ENCODE results near the gene MACROH2A1. TPM values are rescaled to one million over a fixed set of nuclear protein-coding genes. Genes with fewer than 3 reads are reported as not detected.

Gene MACROH2A1
- polyA plus RNA-seq, 2 of the 4 experiments (the other 2 are of a cell fraction): 158 to 172 TPM

DNA sequence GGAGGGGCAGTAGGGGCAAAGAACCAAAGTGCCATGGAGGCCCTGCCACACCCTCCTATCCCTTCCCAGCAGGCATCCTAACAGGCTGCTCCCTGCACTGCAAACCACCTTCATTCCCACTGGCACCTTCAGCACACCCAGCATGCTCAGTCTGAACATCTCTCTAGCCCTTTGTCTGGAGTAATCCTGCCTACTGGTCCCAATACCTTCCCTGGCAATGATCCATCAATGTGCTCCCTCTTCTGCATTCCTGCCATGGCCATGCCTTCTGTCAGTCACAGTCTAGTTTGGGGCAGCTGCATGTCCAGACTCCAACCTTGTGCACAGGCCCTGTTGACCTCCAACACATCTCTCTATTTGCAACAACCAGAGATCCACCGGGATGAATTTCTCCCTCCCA lies 4.9 kb downstream of the MACROH2A1 start (continued):
- TF ChIP-seq, protein P1, sequence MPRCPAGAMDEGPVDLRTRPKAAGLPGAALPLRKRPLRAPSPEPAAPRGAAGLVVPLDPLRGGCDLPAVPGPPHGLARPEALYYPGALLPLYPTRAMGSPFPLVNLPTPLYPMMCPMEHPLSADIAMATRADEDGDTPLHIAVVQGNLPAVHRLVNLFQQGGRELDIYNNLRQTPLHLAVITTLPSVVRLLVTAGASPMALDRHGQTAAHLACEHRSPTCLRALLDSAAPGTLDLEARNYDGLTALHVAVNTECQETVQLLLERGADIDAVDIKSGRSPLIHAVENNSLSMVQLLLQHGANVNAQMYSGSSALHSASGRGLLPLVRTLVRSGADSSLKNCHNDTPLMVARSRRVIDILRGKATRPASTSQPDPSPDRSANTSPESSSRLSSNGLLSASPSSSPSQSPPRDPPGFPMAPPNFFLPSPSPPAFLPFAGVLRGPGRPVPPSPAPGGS (IDR thresholded peaks at IDR 0.05): no peak
- no peak for TF ChIP-seq ZC3H11A (IDR thresholded peaks at IDR 0.05)

DNA sequence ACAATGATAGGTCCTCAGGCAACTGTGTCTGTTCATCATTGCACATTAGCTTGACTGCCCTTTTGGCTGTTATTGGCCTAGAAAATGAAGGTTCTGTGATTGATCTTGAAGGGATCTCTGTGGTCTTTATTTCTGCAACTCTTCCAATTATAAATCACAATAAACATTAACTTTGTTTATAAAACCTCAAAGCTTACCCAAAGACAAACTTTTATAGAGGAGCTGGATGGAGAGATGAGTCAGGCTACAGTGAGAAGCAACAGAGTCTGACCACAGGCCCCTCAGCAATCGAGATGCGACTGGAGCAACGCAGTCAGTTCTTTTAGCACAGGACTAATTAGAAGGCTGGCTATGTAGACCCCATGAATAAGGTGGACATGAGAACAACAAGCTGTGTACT lies 5.3 kb downstream of the MACROH2A1 start:
- TF ChIP-seq RARB (CRISPR knock-in tag; IDR thresholded peaks at IDR 0.05) (no peak), BHLHE40 (IDR thresholded peaks at IDR 0.05; ENCODE audit: low read depth, low read length) (no peak), HOXA7 (CRISPR knock-in tag; IDR thresholded peaks at IDR 0.05) (no peak), ZC3H11A (IDR thresholded peaks at IDR 0.05) (no peak), JUNB (IDR thresholded peaks at IDR 0.05) (no peak), NR3C1 (IDR thresholded peaks at IDR 0.05) (no peak), HOXB5 (CRISPR knock-in tag; IDR thresholded peaks at IDR 0.05) (no peak)
- DNase-seq (ENCODE audit: low read depth in 1 of 2, low spot score in 1 of 2) (no peak), ATAC-seq (no peak), FAIRE-seq (no peak)
- Histone ChIP-seq H3K4me3 (no peak overlapping the region), H3K4me1 (peaks cover 16% of the 10 kb centered on the region), H3K27ac (no peak overlapping the region), H3K9me3 (no peaks in the 10 kb centered on the region), H3K4me2 (no peak overlapping the region)
- WGBS (ENCODE audit: missing lambda C conversion rate): 88% methylated on average over 3 of the region's 3 CpGs
- CTCF ChIA-PET: interaction anchor here (0.8 kb wide), 1 partner anchor 488 kb away, joined by 3 read pairs; no protein-coding TSS in a partner anchor
- POLR2A ChIA-PET: no interaction called here

DNA sequence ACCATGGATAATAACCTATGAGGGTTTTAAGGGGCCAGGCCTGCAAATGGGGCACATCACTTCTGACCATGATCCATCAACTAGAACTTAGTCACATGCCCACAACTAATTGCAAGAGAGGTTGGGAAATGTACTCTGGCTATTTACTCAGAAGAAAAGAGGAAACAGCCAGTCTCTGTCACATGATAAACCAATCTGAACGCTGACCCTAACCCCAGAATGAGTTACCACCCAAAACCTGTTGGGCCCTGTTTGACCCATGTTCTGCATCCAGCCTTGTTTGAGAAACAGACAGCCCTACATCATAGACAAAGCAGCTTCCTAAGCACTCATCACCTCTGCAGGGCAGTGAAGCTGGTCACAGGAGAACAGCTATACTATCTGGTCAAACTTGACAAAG lies 5.8 kb downstream of the MACROH2A1 start:
- Histone ChIP-seq H3K4me2 (no peak overlapping the region), H3K27ac (no peak overlapping the region), H3K4me3 (no peak overlapping the region), H3K4me1 (peaks cover 17% of the 10 kb centered on the region), H3K9me3 (no peaks in the 10 kb centered on the region)
- TF ChIP-seq NFE2L2 (conservative IDR thresholded peaks at IDR 0.05; ENCODE audit: low read length) (no peak), BHLHE40 (IDR thresholded peaks at IDR 0.05; ENCODE audit: low read depth, low read length) (no peak), NPAS2 (CRISPR knock-in tag; IDR thresholded peaks at IDR 0.05; ENCODE audit: borderline replicate concordance) (no peak), POLR2AphosphoS2 (conservative IDR thresholded peaks at IDR 0.05; ENCODE audit: low read length) (no peak)
- WGBS (ENCODE audit: missing lambda C conversion rate): 78% methylated on average over 1 of the region's 1 CpG
- ATAC-seq: no peak
- no peak for DNase-seq (ENCODE audit: low read depth in 1 of 2, low spot score in 1 of 2)
- POLR2A ChIA-PET: no interaction called here
- no peak for FAIRE-seq
- CTCF ChIA-PET: no interaction called here

DNA sequence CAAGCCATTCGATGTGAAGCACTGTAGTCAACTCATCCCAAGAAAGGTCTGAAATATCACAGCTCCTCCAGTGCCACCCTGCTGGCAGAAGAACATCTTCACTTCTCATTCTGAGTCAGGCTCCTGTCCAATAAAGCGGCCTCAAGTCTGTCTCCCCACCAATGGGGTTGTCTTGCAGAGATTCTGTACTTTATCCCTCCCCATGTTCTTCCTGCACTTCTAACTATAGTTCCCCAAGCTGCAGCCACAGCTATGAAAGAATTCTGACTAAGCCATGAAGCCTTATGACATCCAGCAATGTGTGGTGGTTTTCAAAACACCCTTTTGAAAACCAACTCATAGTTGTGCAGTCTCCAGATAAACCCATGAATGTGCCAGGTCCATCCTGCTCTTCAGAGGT lies 6.8 kb downstream of the MACROH2A1 start:
- ChIA-PET POLR2A (no interaction called here), CTCF (no interaction called here)
- Histone ChIP-seq H3K4me1 (peaks cover 20% of the 10 kb centered on the region), H3K4me3 (no peak overlapping the region), H3K27ac (no peak overlapping the region), H3K4me2 (no peak overlapping the region), H3K9me3 (no peaks in the 10 kb centered on the region)
- no peak for TF ChIP-seq MAFK (IDR thresholded peaks at IDR 0.05; ENCODE audit: partially characterized antibody)
- TF ChIP-seq PHF8 (IDR thresholded peaks at IDR 0.05; ENCODE audit: borderline replicate concordance, low read depth): no peak
- no peak for TF ChIP-seq TFCP2L1 (CRISPR knock-in tag; IDR thresholded peaks at IDR 0.05)
- TF ChIP-seq CEBPB (IDR thresholded peaks at IDR 0.05): no peak
- ATAC-seq (no peak), DNase-seq (ENCODE audit: low read depth in 1 of 2, low spot score in 1 of 2) (no peak), FAIRE-seq (no peak)
- WGBS (ENCODE audit: missing lambda C conversion rate): 95% methylated on average over 2 of the region's 2 CpGs

DNA sequence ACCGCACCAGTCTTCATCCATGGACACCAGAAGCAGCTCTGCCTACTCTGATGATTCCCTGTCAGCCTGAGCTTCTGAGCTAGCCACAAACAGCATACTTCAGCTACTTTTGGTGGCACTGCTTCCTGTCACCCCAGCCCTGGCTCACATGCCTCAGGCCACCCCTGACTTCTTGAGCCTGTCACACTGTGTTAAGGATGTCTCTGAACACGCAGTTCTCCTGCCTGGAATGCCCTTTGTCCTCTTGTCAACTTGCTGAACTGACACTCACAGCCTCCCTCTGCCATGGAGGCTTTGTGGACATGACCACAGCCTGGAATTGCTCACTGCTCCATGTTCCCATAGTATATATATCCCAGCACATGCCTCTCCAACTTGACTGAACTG lies 7.2 kb downstream of the MACROH2A1 start:
- no peak overlapping the region for H3K4me2 ChIP-seq
- FAIRE-seq: no peak

More for the DNA sequence above, 7.2 kb downstream of the MACROH2A1 start:
- Histone ChIP-seq H3K4me1 (peaks cover 20% of the 10 kb centered on the region), H3K27ac (no peak overlapping the region), H3K4me3 (no peak overlapping the region), H3K9me3 (no peaks in the 10 kb centered on the region)
- no peak for TF ChIP-seq KDM5A (IDR thresholded peaks at IDR 0.05)
- ChIA-PET POLR2A (no interaction called here), CTCF (no interaction called here)
- ATAC-seq (no peak), DNase-seq (ENCODE audit: low read depth in 1 of 2, low spot score in 1 of 2) (no peak)
- 82% methylated on average over 2 of the region's 2 CpGs for WGBS (ENCODE audit: missing lambda C conversion rate)
